GM19025 (cell line): Measurements from ENCODE around the gene RPL35.

Experiments
- ATAC-seq: cut with Tn5 transposase; IDR thresholded peaks from one replicate; pipeline ENCODE4 v1.9.1; 2021; ENCODE audit warnings: mild to moderate bottlenecking, low read depth, moderate library complexity; ENCODE audit not compliant: unreplicated experiment

RPL35 gene

DNA sequence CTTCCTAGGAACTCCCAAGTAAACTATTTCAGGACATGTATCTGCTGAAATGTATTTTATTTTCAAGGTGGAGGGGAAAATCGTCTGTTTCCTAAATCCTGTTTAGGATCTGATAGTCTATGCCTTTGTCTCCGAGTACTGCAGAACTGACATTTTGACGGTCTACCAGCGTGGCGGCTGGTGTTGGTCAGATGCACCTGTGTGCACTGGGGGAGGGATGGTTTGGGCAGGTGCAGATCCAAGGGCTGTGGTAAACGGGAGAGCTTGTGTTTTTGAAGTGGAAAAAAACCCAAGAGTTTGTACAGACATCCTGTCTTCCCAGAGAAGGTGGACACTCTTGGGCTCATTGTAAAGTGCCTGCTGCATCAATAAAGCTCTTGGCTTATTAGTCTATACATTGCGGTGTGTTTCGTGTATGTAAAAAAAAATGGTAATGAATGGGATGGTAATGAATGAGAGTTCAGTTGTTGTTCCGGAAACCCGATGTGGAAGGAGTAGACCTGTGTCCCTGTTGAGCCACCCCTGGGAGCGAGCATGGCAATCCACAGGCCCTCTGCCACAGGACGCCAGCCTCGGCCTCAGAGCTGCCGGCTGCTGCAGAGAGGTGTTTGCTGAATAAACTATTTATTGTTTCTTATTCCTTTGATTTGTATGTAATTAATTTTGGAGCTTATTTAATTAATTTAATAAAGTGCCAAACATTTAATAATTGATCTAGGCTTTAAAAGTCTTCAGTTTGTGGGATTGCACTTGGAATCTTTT is 15.4 kb upstream of the RPL35 start:
- no peak for ATAC-seq

DNA sequence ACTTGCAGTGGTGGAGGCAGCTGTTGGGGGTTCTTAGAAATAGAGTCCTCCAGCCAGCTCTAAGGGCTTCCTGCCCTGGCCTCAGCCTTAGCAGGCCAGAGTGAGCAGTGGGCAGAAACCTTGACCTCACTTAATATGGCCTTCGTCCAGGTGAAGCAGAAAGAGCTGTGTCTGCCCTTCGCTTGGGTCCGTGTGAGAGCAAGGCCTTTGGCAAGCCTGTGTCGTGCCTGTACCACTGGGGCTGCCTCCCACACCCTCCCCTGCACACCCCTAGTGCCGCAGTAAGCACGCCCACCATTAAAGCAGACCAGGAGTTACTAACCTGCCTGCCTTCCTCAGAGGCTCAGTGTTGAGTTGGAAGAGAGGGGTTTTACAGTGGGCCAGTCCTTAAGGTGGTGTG is 13.7 kb upstream of the RPL35 start:
- ATAC-seq, result no peak

DNA sequence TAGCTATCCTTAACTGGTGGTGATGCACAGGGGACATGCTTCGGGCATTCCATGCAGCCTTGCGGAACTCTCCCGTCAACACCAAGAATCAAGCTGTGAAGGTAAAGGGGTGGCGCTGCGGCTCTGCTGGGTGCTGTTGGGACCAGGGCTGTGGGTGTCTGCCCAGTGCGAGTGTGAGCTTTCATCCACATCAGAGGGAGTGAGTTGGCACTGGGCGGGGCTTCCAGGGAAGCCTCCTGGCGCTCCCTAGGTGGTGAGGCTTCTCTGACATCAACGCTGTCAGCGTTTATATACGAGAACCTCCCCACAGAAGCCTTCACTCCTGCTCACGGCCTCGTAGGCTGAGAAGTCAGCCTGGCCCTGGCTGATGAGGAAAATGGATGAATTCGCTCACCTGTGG is 11.9 kb upstream of the RPL35 start:
- no peak for ATAC-seq

DNA sequence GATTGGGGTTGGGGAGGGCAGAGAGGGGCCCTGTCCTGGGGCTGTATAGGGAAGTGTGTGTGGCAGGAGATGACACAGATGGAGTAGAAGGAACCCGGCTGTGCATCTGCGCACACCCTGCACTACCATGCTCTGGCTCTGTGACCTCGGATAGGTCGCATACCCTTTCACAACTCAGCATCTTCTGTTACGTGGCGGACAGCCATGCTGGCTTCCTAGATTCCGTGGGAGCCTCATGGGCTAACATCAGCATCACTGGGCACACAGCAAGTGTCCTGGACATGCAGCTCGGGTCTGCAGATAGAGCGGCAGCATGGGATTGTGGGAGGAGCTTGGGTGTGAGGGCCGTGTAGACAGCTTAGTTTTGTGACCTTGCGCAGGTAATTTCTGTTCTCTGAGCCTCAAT is 9.4 kb upstream of the RPL35 start:
- ATAC-seq, result no peak

DNA sequence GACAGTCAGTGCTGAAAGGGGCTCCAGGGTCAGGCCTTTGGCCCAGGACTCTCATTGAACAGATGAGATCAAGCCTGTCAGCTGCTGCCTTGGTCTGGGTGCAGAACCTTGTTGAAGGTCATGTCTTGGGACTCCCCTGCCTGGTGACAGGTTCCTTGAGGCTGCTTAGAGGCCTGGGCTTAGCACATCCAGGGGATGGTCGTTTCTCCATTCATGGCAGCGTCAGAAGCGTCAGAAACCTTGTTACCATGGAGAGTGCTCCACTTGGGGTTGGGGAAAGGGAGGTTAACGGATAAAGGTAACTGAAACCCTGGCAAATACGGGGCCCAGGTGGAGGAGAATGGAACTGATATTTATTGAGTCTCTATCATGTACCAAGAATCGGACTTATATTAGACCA is 9.0 kb upstream of the RPL35 start:
- ATAC-seq, result no peak

DNA sequence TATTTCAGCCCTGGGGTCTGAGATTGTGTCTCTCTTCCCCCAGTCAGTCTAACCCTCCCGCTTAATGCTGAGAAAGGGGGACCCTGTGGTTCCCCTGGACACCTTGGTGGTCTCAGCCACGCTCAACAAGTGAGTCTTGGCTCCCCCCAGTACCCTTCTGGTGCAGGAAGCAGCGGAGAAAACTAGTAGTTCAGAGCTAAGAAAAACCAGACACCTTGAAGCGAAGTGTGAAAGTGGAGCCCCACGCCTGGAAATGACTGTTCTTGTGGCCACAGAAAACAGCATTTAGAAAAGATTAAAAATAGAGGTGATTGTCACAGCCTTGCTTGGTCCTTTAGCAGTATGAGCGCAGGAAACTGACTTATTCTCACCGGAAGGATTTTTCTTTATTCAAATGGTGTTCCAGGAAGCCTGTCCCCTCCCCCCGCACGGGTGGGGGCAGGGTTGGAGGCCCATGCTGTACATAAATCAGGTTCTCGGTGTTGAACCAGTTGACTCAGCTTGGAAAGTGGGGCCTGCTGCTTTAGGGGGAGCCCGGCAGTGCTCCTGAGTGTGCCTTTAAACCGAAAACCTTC is 8.3 kb upstream of the RPL35 start:
- peak; percentile 44 for ATAC-seq

DNA sequence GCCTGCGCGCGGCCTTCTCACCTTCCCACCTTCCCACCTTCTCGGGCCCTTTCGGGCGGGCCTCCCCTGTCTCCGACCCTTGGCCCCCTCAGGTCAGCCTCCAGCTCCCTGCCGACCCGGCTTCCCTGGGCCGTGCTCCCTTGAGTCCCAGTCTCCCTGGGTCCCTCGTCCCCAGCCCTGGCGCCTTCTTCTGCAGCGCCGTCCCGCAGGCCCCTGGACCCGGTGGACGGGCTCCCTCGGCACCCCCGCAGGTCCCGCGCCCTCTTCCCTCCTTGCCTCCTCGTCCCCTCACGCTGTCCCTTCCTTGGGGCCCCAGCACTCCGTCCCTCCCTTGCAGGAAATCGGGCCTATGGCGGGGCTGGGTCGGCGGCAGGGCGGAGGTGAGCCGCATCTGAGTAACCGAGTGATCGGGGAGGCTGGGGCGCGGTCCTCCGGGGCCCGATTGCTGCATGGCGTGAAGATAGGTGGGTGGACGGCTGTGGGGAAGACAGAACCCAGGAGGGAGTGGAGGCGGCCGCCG is 7.8 kb upstream of the RPL35 start:
- ATAC-seq, result no peak

DNA sequence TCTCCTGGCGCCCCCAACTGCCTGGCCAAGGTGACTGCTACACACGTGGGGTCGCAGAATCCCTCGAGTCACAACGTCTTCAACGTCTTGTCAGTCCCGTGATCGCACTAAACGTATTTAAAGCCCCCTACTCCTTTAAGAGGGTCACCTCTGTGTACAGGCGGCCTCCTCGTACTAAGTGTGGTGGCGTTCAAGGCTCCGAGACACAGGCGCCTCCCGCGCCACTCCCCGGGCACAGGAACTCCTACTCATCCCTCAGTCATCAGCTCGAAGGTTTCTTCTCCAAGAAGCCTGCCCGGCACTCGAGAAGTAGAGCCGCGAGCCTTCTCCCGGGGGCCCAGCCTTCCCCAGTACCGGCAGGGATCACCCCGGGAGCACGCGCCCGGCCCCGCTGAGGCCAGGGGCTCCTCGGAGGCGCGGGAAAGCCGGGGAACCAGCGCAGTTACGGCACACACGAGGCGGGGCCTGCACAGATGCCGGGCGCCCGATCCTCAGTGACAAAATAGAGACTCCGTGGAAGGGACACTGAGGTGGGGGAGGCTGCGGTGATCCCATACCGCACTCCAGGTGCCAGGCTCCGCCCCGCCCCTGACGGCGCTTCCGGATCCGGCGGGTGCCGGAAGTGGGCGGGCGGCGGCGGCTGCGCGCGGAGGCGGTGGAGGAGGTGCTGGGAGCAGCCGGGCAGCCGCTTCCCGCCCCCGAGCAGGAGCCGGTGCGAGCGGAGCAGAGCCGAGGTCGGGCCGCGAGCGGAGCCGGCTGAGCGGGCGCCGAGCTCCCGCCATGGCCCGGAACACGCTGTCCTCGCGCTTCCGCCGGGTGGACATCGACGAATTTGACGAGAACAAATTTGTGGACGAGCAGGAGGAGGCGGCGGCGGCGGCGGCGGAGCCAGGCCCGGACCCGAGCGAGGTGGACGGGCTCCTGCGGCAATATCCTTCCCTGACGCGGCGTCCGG is 7.0 kb upstream of the RPL35 start:
- ATAC-seq, result peak; percentile 51

DNA sequence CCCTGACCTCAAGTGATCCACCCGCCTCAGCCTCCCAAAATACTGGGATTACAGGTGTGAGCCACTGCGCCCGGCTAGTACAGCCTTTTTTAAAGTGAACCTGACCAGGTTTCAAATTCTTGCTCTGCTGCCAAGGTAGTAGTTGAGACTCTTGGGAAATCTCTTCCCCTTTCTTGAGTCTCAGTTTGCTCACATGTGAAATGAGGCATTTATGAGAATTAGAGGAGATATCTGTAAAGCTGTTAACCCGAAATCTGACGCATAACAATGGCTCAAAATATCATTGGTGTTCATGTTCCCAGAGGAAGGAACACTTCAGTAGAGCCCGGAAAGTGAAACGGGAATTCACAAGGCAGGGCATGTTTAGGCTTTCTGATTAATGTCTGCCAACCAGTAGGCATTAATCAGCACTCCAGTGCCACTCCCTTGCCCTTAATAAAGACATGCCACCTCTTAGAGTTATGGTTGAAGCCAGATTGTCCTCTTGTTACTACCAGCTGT is 1.7 kb upstream of the RPL35 start:
- no peak for ATAC-seq

DNA sequence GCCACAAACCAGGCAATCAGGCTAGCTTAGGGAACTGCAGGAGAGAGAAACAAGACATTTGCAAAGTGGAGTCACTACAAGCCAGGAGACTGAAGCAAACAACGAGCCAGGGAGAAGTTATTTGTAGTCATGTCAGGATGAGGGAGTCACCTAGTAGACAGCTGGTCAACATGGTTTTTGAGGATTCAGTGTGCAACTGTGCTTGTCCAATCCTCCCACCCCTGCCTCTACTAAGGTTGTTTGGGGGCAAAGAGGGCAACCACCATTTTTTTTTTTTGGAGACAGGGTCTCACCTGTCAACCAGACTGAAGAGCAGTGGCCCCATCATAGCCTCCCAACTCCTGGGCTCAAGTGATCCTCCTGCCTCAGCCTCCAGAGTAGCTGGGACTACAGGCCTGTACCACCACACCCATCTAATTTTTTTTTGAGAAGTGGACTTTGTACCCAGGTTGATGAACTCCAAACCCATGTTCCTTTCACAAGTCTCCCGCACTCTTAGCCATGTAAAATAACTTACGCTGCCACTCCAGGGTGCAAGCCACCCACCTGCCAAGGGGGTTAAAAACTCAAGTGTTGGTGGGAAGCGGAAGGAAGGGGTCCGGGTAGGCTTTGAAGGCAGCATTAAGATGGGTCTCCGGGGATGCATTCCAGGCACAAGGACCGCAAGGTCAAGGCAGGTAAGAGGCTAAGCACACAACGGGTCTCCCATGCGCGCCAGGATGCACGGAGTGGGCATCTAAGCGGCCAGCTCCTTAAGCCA is 995 bp downstream of the RPL35 start:
- ATAC-seq, result no peak

DNA sequence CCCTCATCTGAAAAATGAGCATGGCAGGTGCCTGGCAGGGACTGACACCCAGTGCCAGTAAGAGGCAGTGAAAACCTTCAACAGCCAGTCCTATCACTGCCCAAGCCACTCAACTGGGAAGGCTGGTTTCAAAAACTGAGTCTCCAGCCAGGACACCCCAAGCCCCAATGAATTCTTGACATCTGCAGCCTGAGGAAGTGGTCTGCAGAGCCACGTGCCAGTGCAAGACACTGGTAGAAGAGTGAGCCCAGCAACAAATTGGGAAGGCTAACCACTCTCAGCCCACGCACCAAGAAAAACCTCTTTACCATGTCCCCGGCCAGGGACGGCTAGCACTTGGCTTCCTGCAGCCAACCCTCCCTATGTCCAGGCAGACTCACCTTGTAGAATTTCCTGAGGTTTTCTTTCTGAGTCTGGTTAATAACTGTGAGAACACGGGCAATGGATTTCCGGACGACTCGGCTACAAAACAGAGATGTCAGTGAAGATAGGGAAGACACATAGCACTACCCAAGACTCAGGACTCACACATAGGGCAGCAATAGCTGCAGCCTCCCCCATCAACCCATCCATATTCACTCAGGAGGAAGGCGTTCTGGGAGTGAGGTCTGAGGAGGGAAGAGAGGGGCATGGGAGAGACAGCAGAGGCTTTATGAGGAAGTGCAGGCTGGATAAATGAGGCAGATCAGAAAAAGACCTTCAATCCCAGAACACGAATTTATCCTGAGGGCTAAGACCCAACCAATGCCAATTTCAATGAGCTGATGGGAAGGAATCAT is 1.8 kb downstream of the RPL35 start:
- ATAC-seq, result no peak

DNA sequence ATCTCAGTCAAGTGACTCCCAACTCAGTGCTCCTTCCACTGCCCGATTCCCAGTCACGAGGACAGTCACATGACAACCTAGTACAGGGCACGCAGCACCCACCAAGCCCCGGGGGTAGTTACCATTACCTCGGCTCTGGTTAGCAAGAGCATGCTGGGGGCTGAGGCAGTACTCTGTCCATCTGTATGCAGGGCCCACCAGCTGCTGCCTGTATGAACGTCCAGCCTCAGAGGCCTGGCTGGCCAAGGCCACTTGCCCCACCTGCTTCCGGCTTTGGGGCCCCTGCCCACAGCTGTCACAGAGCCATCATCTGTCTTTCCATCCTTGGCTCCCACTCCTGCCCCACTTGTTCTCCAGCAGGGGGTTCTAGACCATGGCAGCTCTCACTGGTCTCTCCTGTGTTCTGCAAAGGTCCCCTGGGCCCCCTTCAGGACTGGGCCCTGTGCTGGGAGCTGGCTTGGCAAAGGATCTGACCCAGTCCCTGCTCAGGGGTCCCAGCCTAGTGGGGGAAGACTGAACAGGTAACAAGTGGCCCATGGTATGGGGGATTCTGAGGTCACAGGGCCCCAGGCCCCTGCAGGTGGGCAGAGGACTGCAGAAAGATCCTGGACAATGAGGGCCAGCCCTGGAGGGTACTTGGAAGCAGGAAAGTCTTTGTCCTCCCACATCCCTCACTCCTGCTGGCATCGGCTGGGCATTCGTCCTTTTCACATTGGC is 3.3 kb downstream of the RPL35 start:
- no peak for ATAC-seq

DNA sequence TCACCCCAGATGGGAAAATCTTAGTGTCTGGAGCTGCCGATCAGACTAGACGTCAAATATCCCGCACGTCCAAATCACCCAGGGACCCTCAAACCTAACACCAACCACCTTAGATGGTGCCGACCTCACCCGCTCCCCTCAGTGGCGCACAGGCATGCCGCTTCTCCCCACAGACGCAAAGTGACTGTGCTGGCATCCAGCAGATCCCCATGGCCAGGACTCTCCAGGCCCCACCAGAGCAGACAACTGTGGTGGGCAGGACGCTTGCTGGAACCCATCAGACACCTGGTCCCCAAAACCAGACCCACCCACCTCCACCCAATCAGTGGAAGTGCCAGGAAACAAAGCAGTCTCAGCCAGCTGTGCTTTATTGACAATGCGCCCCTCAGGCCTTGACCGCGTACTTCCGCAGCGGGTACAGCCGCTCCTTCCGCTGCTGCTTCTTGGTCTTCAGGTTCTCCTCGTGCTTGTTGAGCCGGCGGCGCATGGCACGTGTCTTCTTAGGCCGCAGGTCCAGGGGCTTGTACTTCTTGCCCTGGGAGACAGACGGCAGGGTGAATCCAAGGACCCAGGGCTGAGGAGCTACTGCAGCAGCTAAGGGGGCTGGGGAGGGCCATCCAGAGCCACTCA is 4.1 kb downstream of the RPL35 start:
- no peak for ATAC-seq

DNA sequence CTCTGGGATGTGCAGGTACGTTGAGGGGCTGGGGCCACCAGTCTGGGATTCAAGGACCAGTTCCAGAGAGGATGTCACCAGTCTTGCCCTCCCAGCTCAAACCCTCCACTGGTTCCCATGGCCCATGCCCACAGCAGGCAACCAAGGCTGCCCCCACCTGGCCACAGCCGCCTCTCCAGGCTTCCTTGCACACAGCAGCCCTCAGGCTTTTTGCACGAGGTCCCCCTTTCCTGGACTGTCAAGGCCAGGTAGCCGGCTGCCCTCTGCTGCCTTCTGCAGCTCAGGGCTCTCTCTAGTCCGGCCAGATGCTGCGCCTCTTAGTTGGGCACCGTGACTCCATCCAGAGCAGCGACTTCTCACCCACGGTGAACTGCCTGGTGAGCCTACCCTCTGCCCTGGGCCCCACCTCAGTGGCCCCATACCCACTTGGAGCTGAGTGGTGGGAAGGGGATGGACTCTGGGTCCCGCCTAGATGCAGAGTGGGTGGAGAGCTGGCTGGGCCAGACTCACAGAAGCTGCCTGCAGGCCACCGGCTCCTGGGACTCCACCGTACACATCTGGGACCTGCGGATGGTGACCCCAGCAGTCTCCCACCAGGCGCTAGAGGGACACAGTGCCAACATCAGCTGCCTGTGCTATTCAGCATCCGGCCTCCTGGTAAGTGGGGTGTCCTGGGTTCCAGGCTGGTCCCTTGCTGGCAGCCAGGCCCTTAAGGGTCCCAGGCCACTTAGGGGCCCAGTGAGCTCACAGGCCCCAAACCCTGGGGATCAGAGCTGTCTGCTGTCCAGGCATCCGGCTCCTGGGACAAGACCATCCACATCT is 5.6 kb downstream of the RPL35 start:
- no peak for ATAC-seq

DNA sequence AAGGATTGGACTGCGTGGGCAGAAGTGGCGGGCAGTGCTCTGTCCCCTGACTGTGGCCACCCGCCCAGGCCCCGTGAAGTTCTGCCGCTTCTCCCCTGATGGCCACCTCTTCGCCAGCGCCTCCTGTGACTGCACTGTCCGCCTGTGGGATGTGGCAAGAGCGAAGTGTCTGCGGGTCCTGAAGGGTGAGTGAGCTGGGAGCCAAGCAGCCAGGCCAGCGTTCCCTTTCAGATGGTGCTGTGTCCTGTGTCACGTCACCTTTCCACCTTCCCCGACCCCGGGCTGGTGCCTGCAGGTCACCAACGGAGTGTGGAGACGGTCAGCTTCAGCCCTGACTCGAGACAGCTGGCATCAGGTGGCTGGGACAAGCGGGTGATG is 6.2 kb downstream of the RPL35 start:
- ATAC-seq, result no peak

DNA sequence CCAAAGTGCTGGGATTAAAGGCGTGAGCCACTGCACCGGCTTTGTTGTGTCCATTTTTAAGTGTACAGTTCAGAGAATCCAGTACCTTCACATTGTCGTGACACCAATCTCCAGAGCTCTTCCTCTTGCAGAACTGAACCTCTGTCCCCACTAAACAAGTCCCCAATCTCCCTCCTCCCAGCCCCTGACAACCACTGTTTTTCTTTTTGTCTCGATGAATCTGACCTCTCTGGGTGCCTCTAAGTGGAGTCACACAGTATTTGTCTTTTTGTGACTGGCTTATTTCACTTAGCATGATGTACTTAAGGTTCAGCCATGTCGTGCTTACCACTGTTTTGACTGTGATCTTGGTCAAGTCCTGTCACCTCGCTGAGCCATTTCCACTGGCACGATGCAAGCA is 6.9 kb downstream of the RPL35 start:
- ATAC-seq, result no peak

DNA sequence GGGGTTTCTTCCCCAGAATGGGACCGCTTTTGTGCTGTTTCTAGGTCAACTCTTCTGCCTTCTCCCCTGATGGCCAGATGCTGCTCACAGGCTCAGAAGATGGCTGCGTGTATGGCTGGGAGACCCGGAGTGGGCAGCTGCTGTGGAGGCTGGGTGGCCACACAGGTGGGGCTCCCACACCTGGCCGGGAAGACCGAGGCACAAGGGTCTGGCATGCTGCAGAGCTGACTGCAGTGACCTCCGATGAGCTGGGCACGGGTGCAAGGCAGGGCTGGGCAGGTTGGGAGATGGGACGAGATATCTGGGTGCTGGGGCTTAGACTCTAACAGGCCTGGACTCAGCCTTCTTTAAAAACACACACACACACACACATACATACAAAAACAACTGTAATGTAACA is 7.6 kb downstream of the RPL35 start:
- ATAC-seq, result no peak
